Fibroblast of lung (primary cell): ENCODE results near the gene ABAT. TPM values are rescaled to one million over a fixed set of nuclear protein-coding genes. Genes with fewer than 3 reads are reported as not detected.

ENCODE experiments used
- DNase-seq, 2 donors: peaks; one replicate each; pipeline versions ENCODE4 v3.0.0 to v3.0.0-alpha.2; 2010; ENCODE audit warnings: low read depth in 2 of 2
- H2AFZ ChIP-seq: 2 replicates; pipeline ENCODE4 v1.5.1; 2012; ENCODE audit warnings: low read length, control low read depth, inconsistent platforms
- H3K27ac ChIP-seq: 2 replicates; pipeline ENCODE4 v1.5.1; 2011; ENCODE audit warnings: low read length, control low read depth; ENCODE audit not compliant: insufficient read depth
- H3K27me3 ChIP-seq: 2 replicates; pipeline ENCODE4 v1.5.1; 2011; ENCODE audit warnings: mild to moderate bottlenecking, low read length; ENCODE audit not compliant: control insufficient read depth, insufficient read depth
- H3K36me3 ChIP-seq: 2 replicates; pipeline ENCODE4 v1.5.1; 2011; ENCODE audit warnings: low read length; ENCODE audit not compliant: control insufficient read depth, insufficient read depth
- H3K4me1 ChIP-seq: 2 replicates; pipeline ENCODE4 v1.5.1; 2011; ENCODE audit warnings: low read length; ENCODE audit not compliant: control insufficient read depth, insufficient read depth; ENCODE audit errors: extremely low read depth
- H3K4me2 ChIP-seq: 2 replicates; pipeline ENCODE4 v1.5.1; 2011; ENCODE audit warnings: low read length, control low read depth; ENCODE audit not compliant: insufficient read depth; ENCODE audit errors: extremely low read depth
- H3K4me3 ChIP-seq, 4 experiments: fragments of 200-600 bp in 1 of 4; sonication (generic) in 1 of 4; replicated peaks in 1 of 4; 2 replicates each; pipeline ENCODE4 v1.5.1; 2011 to 2016; ENCODE audit warnings: low read length in 4 of 4, low read depth in 3 of 4, mild to moderate bottlenecking in 3 of 4, control low read depth in 2 of 4, inconsistent platforms in 1 of 4, mixed read lengths in 1 of 4; ENCODE audit not compliant: insufficient read depth in 1 of 4; ENCODE audit errors: control extremely low read depth in 1 of 4
- H3K79me2 ChIP-seq: 2 replicates; pipeline ENCODE4 v1.5.1; 2012; ENCODE audit warnings: mild to moderate bottlenecking, low read length, inconsistent platforms; ENCODE audit not compliant: control insufficient read depth, insufficient read depth
- H3K9ac ChIP-seq: 2 replicates; pipeline ENCODE4 v1.5.1; 2011; ENCODE audit warnings: mild to moderate bottlenecking, low read length, control low read depth; ENCODE audit not compliant: insufficient read depth
- H3K9me3 ChIP-seq: 2 replicates; pipeline ENCODE4 v1.5.1; 2012; ENCODE audit warnings: low read depth, low read length; ENCODE audit not compliant: control insufficient read depth, insufficient read depth
- H4K20me1 ChIP-seq: 2 replicates; pipeline ENCODE4 v1.5.1; 2011; ENCODE audit warnings: low read length; ENCODE audit not compliant: control insufficient read depth, insufficient read depth; ENCODE audit errors: extremely low read depth
- EZH2 ChIP-seq: IDR thresholded peaks from 2 replicates; pipeline ENCODE4 v1.5.1; 2012; ENCODE audit warnings: low read length, control low read depth, mild to moderate bottlenecking; ENCODE audit errors: missing control alignments
- polyA plus RNA-seq, 2 donors: library from polyadenylated mRNA; depleted of rRNA in 1 of 2; stranded (reverse) in 1 of 2; unstranded in 1 of 2; fragments of >200 nt; gene quantifications; 2 replicates each; pipeline ENCODE4 v1.2.1, GENCODE V29; 2011 to 2012; ENCODE audit warnings: missing spikeins in 1 of 2
- total RNA-seq: library from RNA; depleted of rRNA; stranded (reverse); fragments of >200 nt; gene quantifications from 2 replicates; pipeline ENCODE4 v1.2.1, GENCODE V29; 2014
- TF ChIP-seq, protein P1 (sequence below), 2 donors: IDR thresholded peaks in 1 of 2; conservative IDR thresholded peaks in 1 of 2; 1 replicate in 1 of 2; 2 replicates in 1 of 2; pipeline ENCODE4 v1.5.1; 2011 to 2012; ENCODE audit warnings: low read length in 2 of 2, control low read depth in 1 of 2, inconsistent platforms in 1 of 2, low read depth in 1 of 2, mild to moderate bottlenecking in 1 of 2

The ABAT gene
- total and polyA plus RNA-seq, 2 donors (not counting 1 experiment from before 2014, with no cell fraction given) = 1.8 TPM

- H3K4me2 ChIP-seq = no peak overlapping the region
- H3K4me3 ChIP-seq = no peak overlapping the region
- H2AFZ ChIP-seq = no peak overlapping the region
- TF ChIP-seq, protein P1, sequence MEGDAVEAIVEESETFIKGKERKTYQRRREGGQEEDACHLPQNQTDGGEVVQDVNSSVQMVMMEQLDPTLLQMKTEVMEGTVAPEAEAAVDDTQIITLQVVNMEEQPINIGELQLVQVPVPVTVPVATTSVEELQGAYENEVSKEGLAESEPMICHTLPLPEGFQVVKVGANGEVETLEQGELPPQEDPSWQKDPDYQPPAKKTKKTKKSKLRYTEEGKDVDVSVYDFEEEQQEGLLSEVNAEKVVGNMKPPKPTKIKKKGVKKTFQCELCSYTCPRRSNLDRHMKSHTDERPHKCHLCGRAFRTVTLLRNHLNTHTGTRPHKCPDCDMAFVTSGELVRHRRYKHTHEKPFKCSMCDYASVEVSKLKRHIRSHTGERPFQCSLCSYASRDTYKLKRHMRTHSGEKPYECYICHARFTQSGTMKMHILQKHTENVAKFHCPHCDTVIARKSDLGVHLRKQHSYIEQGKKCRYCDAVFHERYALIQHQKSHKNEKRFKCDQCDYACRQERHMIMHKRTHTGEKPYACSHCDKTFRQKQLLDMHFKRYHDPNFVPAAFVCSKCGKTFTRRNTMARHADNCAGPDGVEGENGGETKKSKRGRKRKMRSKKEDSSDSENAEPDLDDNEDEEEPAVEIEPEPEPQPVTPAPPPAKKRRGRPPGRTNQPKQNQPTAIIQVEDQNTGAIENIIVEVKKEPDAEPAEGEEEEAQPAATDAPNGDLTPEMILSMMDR (conservative IDR thresholded peaks at IDR 0.05 in 1 of 2, IDR thresholded peaks at IDR 0.05 in 1 of 2; ENCODE audit: low read depth in 1 of 2, low read length in 2 of 2) = no peak
- TF ChIP-seq EZH2 = no peak
- no peaks in the 10 kb centered on the region for H3K27me3 ChIP-seq
- no peaks in the 10 kb centered on the region for H4K20me1 ChIP-seq
- no peak overlapping the region for H3K9ac ChIP-seq
- no peak for DNase-seq
- H3K36me3 ChIP-seq = peaks cover 38% of the 10 kb centered on the region
- H3K79me2 ChIP-seq = no peaks in the 10 kb centered on the region
- H3K9me3 ChIP-seq = no peaks in the 10 kb centered on the region
- no peaks in the 10 kb centered on the region for H3K4me1 ChIP-seq
- no peak overlapping the region for H3K27ac ChIP-seq
Observed at GRCh38 chr16:8642146-8642545, 32.3 kb upstream of the ABAT start.

- DNase-seq = no peak
- peaks cover 29% of the 10 kb centered on the region for H3K36me3 ChIP-seq
- TF ChIP-seq, protein P1 (conservative IDR thresholded peaks at IDR 0.05 in 1 of 2, IDR thresholded peaks at IDR 0.05 in 1 of 2; ENCODE audit: low read depth in 1 of 2, low read length in 2 of 2) = no peak
- TF ChIP-seq EZH2 = no peak
- H3K27ac ChIP-seq = no peak overlapping the region
- no peaks in the 10 kb centered on the region for H4K20me1 ChIP-seq
- H3K4me1 ChIP-seq = no peaks in the 10 kb centered on the region
- no peaks in the 10 kb centered on the region for H3K27me3 ChIP-seq
- no peak overlapping the region for H3K4me2 ChIP-seq
- no peaks in the 10 kb centered on the region for H3K9me3 ChIP-seq
- H3K79me2 ChIP-seq = no peaks in the 10 kb centered on the region
- no peak overlapping the region for H3K9ac ChIP-seq
- H3K4me3 ChIP-seq = no peak overlapping the region
- no peak overlapping the region for H2AFZ ChIP-seq
Observed at GRCh38 chr16:8644211-8645140, 29.9 kb upstream of the ABAT start.

DNA sequence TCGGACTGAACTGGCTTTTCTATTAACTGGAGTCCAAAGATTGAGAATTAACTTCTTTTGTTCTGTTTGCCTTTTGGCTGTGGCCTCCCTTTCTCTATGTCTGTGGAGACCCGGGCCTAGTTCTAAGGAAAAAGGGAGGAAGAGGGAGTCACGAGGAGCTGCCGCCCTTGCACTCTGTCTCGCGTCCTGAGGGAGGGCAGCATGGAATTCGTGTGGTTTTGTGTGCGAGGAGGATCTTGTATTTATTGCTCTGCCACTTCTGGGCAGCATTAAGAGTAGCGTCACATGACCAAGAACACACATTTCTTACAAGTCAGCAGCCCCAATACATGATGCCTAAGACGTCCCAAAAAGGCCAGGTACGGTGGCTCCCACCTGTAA, 29.3 kb upstream of the ABAT start:
- no peaks in the 10 kb centered on the region for H3K9me3 ChIP-seq
- no peaks in the 10 kb centered on the region for H3K79me2 ChIP-seq
- peaks cover 27% of the 10 kb centered on the region for H3K36me3 ChIP-seq
- H4K20me1 ChIP-seq = no peaks in the 10 kb centered on the region
- H2AFZ ChIP-seq = no peak overlapping the region
- H3K27me3 ChIP-seq = no peaks in the 10 kb centered on the region
- DNase-seq = no peak
- H3K4me1 ChIP-seq = no peaks in the 10 kb centered on the region
- no peak overlapping the region for H3K9ac ChIP-seq
- H3K4me2 ChIP-seq = no peak overlapping the region
- no peak overlapping the region for H3K27ac ChIP-seq
- H3K4me3 ChIP-seq = no peak overlapping the region
- TF ChIP-seq, protein P1 (conservative IDR thresholded peaks at IDR 0.05 in 1 of 2, IDR thresholded peaks at IDR 0.05 in 1 of 2; ENCODE audit: low read depth in 1 of 2, low read length in 2 of 2) = no peak
- TF ChIP-seq EZH2 = no peak
